Ovary (tissue), 3 donors: ENCODE measurements around the gene TNNT2.

Experiments used
- CTCF ChIP-seq, 3 donors: fragments of 450-650 bp in 2 of 3; fragments of 200-600 bp in 1 of 3; IDR thresholded peaks; one replicate each; pipeline versions ENCODE4 v1.5.1 to v1.8.0; 2016 to 2022; ENCODE audit warnings: antibody characterized with exemption in 3 of 3, mild to moderate bottlenecking in 1 of 3
- EP300 ChIP-seq: sonication (generic); formaldehyde crosslinking; IDR thresholded peaks from one replicate; pipeline ENCODE4 v1.6.1; 2017; ENCODE audit warnings: antibody characterized with exemption
- POLR2A ChIP-seq: fragments of 450-650 bp; IDR thresholded peaks from one replicate; pipeline ENCODE4 v1.6.1; 2017; ENCODE audit warnings: antibody characterized with exemption, mild to moderate bottlenecking, moderate library complexity
- donor health status: DM: no; HTN: no; CAD: no.

GRCh38 chr1:201418461-201418860 is 41.0 kb upstream of the TNNT2 start:
- TF ChIP-seq CTCF (IDR thresholded peaks at IDR 0.05) (no peak), POLR2A (no peak), EP300 (no peak)
